ENCODE data around the gene PYCARD. TPM values are rescaled to one million over a fixed set of nuclear protein-coding genes. Genes with fewer than 3 reads are reported as not detected.
A peak's percentile ranks its signal among the peaks of the same experiment; 100 is the strongest.

Gene PYCARD
- total and polyA plus RNA-seq, 10 of the 15 experiments (the other 5 are each of a cell fraction or from before 2014, with no cell fraction given): 5.1 to 106 (median 45.9) TPM

DNA sequence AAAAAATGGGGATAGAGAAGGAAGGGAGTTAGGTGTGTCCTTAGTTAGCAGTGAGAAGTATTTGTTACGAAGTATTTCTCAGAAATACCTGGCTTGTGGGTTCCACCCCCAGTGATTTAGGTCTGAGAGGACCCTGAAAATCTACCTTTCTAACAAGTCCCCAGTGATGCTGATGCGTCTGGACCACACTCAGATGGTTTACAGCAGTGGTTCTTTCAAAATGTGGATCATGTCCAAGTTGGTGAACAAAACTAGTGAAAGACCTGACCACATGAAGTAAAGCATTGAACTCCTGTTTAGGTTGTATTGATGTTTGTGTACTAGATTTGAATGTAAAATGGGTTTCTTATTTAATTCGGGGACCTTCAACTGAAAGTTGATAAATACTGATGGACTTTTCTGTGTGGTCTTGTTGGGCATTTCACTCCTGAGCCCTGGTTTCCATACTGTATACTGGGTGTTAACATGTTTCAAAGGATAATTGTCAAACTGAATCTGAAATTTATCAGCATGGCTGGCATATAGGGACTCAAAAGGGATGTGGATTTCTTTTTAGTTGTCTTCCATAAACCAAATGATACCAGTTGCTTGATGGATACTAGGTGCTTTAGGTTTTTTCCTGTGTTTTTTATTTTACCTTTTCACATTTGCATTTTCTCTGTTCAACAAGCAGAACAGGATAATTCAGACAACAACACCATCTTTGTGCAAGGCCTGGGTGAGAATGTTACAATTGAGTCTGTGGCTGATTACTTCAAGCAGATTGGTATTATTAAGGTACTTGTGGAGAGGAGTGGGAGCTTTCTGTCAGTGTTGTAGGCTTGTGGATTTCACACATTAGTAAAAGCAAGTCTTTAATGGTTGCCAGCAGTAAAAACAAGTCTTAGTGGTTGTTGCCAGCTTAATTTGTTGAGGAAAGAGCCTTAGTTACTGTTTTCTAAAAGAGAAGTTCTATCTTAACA, 13.8 kb downstream of the PYCARD start (continued):
- TF ChIP-seq, protein P1, sequence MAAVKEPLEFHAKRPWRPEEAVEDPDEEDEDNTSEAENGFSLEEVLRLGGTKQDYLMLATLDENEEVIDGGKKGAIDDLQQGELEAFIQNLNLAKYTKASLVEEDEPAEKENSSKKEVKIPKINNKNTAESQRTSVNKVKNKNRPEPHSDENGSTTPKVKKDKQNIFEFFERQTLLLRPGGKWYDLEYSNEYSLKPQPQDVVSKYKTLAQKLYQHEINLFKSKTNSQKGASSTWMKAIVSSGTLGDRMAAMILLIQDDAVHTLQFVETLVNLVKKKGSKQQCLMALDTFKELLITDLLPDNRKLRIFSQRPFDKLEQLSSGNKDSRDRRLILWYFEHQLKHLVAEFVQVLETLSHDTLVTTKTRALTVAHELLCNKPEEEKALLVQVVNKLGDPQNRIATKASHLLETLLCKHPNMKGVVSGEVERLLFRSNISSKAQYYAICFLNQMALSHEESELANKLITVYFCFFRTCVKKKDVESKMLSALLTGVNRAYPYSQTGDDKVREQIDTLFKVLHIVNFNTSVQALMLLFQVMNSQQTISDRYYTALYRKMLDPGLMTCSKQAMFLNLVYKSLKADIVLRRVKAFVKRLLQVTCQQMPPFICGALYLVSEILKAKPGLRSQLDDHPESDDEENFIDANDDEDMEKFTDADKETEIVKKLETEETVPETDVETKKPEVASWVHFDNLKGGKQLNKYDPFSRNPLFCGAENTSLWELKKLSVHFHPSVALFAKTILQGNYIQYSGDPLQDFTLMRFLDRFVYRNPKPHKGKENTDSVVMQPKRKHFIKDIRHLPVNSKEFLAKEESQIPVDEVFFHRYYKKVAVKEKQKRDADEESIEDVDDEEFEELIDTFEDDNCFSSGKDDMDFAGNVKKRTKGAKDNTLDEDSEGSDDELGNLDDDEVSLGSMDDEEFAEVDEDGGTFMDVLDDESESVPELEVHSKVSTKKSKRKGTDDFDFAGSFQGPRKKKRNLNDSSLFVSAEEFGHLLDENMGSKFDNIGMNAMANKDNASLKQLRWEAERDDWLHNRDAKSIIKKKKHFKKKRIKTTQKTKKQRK (IDR thresholded peaks at IDR 0.05; ENCODE audit: low read depth, low read length): no peak
- TF ChIP-seq NFXL1 (IDR thresholded peaks at IDR 0.05; ENCODE audit: borderline replicate concordance): no peak
- TF ChIP-seq IKZF1 (conservative IDR thresholded peaks at IDR 0.05): no peak

- CTCF ChIA-PET: interaction anchor here (0.7 to 0.9 kb wide), 3 partner anchors 9 to 13 kb away, joined by 3 to 5 read pairs (median 3); no protein-coding TSS in a partner anchor
- no peak for DNase-seq (ENCODE audit: low read depth, low spot score)
- peaks cover 42 to 75% of the 10 kb centered on the region in 2 experiments for H3K36me3 ChIP-seq (ENCODE audit: control insufficient read depth in 2 of 2, insufficient read depth in 2 of 2, low read length in 1 of 2)
- SMC1A ChIA-PET (ENCODE audit: uncharacterized antibody, unreplicated experiment): interaction anchor here (0.5 to 1.3 kb wide), 3 partner anchors 14 to 258 kb away, joined by 3 to 4 read pairs (median 3); no protein-coding TSS in a partner anchor
- no peaks in the 10 kb centered on the region for H3K9me3 ChIP-seq (replicated peaks; ENCODE audit: control insufficient read depth, insufficient read depth, low read length)
- no peak overlapping the region for H3K4me3 ChIP-seq
- H3K27me3 ChIP-seq (replicated peaks in 1 of 2; ENCODE audit: control insufficient read depth in 2 of 2, insufficient read depth in 2 of 2, low read length in 1 of 2): no peaks in the 10 kb centered on the region
- H4K20me1 ChIP-seq (ENCODE audit: control insufficient read depth, insufficient read depth): peaks cover 11% of the 10 kb centered on the region
- ATAC-seq: peak; percentile 7; the same call in 2 of the 3 replicates
- POLR2A ChIA-PET: no interaction called here
- H2AFZ ChIP-seq (ENCODE audit: control insufficient read depth, low read depth, low read length): no peak overlapping the region
- H3K4me2 ChIP-seq (ENCODE audit: control insufficient read depth, insufficient read depth): no peak overlapping the region
- TF ChIP-seq RBBP5 (conservative IDR thresholded peaks at IDR 0.05) (no peak), POLR2A (IDR thresholded peaks at IDR 0.05; ENCODE audit: low read depth, low read length) (peak; percentile 22; the same call in 1 of the 2 replicates), POLR2AphosphoS2 (IDR thresholded peaks at IDR 0.05; ENCODE audit: low read depth, low read length) (0 out of 2 replicates have a peak, but pooled peaks have one; percentile 7), POLR2AphosphoS5 (IDR thresholded peaks at IDR 0.05; ENCODE audit: low read length) (peak; percentile 44; the same call in 1 of the 2 replicates)
- in situ Hi-C loops (cut with MboI) (no loop called here), intact Hi-C loops (cut with micrococcal nuclease; ENCODE audit: unreplicated experiment) (loop anchor here (10.0 kb wide), 1 partner anchor 687 kb away; the partner anchor contains the start of gene ZNF267)
- 95% methylated on average over 8 of the region's 8 CpGs for WGBS (ENCODE audit: insufficient coverage, insufficient replicate concordance, low lambda C conversion rate, missing lambda C conversion rate)
- H3K27ac ChIP-seq (ENCODE audit: control insufficient read depth, insufficient read depth): no peak overlapping the region
- no peak overlapping the region for H3K9ac ChIP-seq (ENCODE audit: control insufficient read depth, insufficient read depth, low read length)
- no TSS peak for BruUV-seq (replicated peaks)
- no peak for FAIRE-seq
- H3K79me2 ChIP-seq (ENCODE audit: control insufficient read depth, insufficient read depth, low read length): peaks cover 59% of the 10 kb centered on the region
- RAD21 ChIA-PET (ENCODE audit: unreplicated experiment): no interaction called here
- peaks cover 4% of the 10 kb centered on the region for H3K4me1 ChIP-seq (ENCODE audit: control insufficient read depth, insufficient read depth, low read length)
Measured at GRCh38 chr16:31187808-31188189, 14.8 kb downstream of the PYCARD start.
